Body of pancreas (tissue), 4 donors: ENCODE data around the gene SHOC1.

ENCODE experiments used
- POLR2A ChIP-seq, 3 donors: fragments of 450-650 bp; IDR thresholded peaks; one replicate each; pipeline ENCODE4 v1.6.1; 2016; ENCODE audit warnings: antibody characterized with exemption in 3 of 3, mild to moderate bottlenecking in 2 of 3
- TF ChIP-seq, protein P1 (sequence below), 7 experiments: fragments of 450-650 bp in 4 of 7; fragments of 200-600 bp in 3 of 7; sonication (generic) in 3 of 7; IDR thresholded peaks; one replicate each; pipeline ENCODE4 v1.5.1; 2016 to 2019; ENCODE audit warnings: antibody characterized with exemption in 7 of 7

DNA sequence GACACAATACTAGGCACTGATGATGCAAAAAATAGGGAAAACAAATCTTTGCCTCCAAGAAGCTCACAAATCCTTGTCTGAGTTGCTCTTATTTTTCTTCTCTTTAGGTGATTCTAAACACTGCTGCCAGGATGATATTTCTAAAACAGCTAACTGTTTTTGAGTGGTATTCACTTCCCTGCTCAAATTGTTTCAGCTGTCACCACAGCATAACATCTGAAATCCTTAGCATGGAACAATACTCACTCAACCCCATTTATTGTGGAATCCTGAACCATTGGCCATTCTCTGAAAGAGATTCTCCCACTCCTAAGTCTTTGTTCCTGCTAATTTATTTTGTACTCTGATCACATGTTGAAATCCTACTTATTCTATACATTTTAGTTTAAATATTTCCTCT lies 4.8 kb upstream of the SHOC1 start:
- TF ChIP-seq, protein P1, sequence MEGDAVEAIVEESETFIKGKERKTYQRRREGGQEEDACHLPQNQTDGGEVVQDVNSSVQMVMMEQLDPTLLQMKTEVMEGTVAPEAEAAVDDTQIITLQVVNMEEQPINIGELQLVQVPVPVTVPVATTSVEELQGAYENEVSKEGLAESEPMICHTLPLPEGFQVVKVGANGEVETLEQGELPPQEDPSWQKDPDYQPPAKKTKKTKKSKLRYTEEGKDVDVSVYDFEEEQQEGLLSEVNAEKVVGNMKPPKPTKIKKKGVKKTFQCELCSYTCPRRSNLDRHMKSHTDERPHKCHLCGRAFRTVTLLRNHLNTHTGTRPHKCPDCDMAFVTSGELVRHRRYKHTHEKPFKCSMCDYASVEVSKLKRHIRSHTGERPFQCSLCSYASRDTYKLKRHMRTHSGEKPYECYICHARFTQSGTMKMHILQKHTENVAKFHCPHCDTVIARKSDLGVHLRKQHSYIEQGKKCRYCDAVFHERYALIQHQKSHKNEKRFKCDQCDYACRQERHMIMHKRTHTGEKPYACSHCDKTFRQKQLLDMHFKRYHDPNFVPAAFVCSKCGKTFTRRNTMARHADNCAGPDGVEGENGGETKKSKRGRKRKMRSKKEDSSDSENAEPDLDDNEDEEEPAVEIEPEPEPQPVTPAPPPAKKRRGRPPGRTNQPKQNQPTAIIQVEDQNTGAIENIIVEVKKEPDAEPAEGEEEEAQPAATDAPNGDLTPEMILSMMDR (IDR thresholded peaks at IDR 0.05): no peak
- TF ChIP-seq POLR2A (IDR thresholded peaks at IDR 0.05): no peak
